ENCODE measurements around the gene PRDM4.
"Not testable (repeated sequence)": the region's sequence is repeated elsewhere in the genome, so short reads cannot be mapped to it uniquely, and the experiment has no call there.

Gene PRDM4

GRCh38 chr12:107702106-107702505 lies 58.8 kb downstream of the PRDM4 start:
- TF ChIP-seq, protein P1, sequence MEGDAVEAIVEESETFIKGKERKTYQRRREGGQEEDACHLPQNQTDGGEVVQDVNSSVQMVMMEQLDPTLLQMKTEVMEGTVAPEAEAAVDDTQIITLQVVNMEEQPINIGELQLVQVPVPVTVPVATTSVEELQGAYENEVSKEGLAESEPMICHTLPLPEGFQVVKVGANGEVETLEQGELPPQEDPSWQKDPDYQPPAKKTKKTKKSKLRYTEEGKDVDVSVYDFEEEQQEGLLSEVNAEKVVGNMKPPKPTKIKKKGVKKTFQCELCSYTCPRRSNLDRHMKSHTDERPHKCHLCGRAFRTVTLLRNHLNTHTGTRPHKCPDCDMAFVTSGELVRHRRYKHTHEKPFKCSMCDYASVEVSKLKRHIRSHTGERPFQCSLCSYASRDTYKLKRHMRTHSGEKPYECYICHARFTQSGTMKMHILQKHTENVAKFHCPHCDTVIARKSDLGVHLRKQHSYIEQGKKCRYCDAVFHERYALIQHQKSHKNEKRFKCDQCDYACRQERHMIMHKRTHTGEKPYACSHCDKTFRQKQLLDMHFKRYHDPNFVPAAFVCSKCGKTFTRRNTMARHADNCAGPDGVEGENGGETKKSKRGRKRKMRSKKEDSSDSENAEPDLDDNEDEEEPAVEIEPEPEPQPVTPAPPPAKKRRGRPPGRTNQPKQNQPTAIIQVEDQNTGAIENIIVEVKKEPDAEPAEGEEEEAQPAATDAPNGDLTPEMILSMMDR (IDR thresholded peaks at IDR 0.05; ENCODE audit: low read depth, low read length, missing control alignments) = no peak
- Histone ChIP-seq H3K36me3 (replicated peaks) (peaks cover 91% of the 10 kb centered on the region), H3K4me3 (ENCODE audit: low read depth, low read length) (no peak overlapping the region), H3K27ac (no peak overlapping the region), H3K27me3 (replicated peaks) (no peaks in the 10 kb centered on the region)
- DNase-seq = no peak
- in situ Hi-C loops (cut with HindIII; ENCODE audit: low pct_ligation_motif_present, low sequenced_read_pairs) = no loop called here

GRCh38 chr12:107695772-107696171 lies 65.2 kb downstream of the PRDM4 start:
- Histone ChIP-seq H3K36me3 (replicated peaks) (peaks cover 80% of the 10 kb centered on the region), H3K27ac (peak overlapping the region; percentile 30)
- H3K27me3 ChIP-seq (replicated peaks); H3K4me3 ChIP-seq (ENCODE audit: low read depth, low read length); in situ Hi-C loops (cut with HindIII; ENCODE audit: low pct_ligation_motif_present, low sequenced_read_pairs): not testable (repeated sequence)
- peak; percentile 22 for DNase-seq
- TF ChIP-seq, protein P1 (IDR thresholded peaks at IDR 0.05; ENCODE audit: low read depth, low read length, missing control alignments) = peak; percentile 40

GRCh38 chr12:107685360-107686248 lies 75.3 kb downstream of the PRDM4 start, which contains the start of gene PWP1:
Gene PWP1, plus strand, starts transcription at chr12:107685799. Its CDS starts 101 bp downstream, at chr12:107685900.
- TF ChIP-seq, protein P1 (IDR thresholded peaks at IDR 0.05; ENCODE audit: low read depth, low read length, missing control alignments) = no peak
- Histone ChIP-seq H3K4me3 (ENCODE audit: low read depth, low read length) (peak within 1 kb of the TSS; percentile 87), H3K36me3 (replicated peaks) (peaks cover 23% of the 10 kb centered on the region), H3K27ac (peak within 1 kb of the TSS; percentile 75), H3K27me3 (replicated peaks) (no peaks in the 10 kb centered on the region)
- in situ Hi-C loops (cut with HindIII; ENCODE audit: low pct_ligation_motif_present, low sequenced_read_pairs) = loop anchor here (10.0 kb wide), 1 partner anchor 59 kb away; no protein-coding TSS in a partner anchor
- DNase-seq = peak; percentile 93

GRCh38 chr12:107684990-107685359 lies 76.0 kb downstream of the PRDM4 start:
- H3K27ac ChIP-seq = peak overlapping the region; percentile 75
- in situ Hi-C loops (cut with HindIII; ENCODE audit: low pct_ligation_motif_present, low sequenced_read_pairs) = loop anchor here (10.0 kb wide), 1 partner anchor 60 kb away; no protein-coding TSS in a partner anchor
- H3K4me3 ChIP-seq (ENCODE audit: low read depth, low read length) = peak overlapping the region; percentile 87
- no peaks in the 10 kb centered on the region for H3K27me3 ChIP-seq (replicated peaks)
- TF ChIP-seq, protein P1 (IDR thresholded peaks at IDR 0.05; ENCODE audit: low read depth, low read length, missing control alignments) = no peak
- H3K36me3 ChIP-seq (replicated peaks) = peaks cover 16% of the 10 kb centered on the region
- peak; percentile 23 for DNase-seq

GRCh38 chr12:107684029-107684795 lies 76.7 kb downstream of the PRDM4 start:
- H3K36me3 ChIP-seq (replicated peaks) = peaks cover 9% of the 10 kb centered on the region
- no peak overlapping the region for H3K4me3 ChIP-seq (ENCODE audit: low read depth, low read length)
- DNase-seq = peak; percentile 5
- H3K27me3 ChIP-seq (replicated peaks) = no peaks in the 10 kb centered on the region
- TF ChIP-seq, protein P1 (IDR thresholded peaks at IDR 0.05; ENCODE audit: low read depth, low read length, missing control alignments) = no peak
- in situ Hi-C loops (cut with HindIII; ENCODE audit: low pct_ligation_motif_present, low sequenced_read_pairs) = loop anchor here (10.0 kb wide), 1 partner anchor 61 kb away; no protein-coding TSS in a partner anchor
- H3K27ac ChIP-seq = no peak overlapping the region
